ENCODE results near the gene GNAT1.
A peak's percentile ranks its signal among the peaks of the same experiment; 100 is the strongest.

The GNAT1 gene

DNA sequence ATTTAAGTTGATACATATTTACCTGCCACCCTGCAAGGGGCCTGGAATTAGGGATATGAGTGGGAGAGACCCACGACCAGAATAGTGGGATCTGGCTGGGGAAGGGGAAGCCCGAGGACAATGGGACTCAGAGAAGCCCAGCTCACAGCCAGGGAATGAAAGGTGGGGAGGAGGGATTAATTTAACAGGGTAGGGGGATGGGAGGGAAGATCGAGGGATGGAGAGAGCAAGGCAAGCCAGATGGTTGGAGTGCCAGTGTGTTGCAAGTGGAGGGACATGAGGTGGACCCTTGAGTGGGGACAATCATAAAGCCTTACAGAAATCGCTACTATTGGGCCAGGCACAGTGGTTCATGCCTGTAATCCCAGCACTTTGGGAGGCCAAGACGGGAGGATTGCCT lies 40.2 kb downstream of the GNAT1 start:
- 100% methylated on average over 5 of the region's 5 CpGs for WGBS (ENCODE audit: insufficient coverage)
- peaks cover 2 to 61% (median 40%) of the 10 kb centered on the region in 4 experiments for H3K4me1 ChIP-seq (ENCODE audit: control extremely low read depth in 1 of 4, control insufficient read depth in 4 of 4, insufficient read depth in 4 of 4, low read length in 3 of 4)
- H3K27ac ChIP-seq (ENCODE audit: insufficient read depth in 1 of 2, low read depth in 1 of 2, low read length in 2 of 2, poor library complexity in 1 of 2, severe bottlenecking in 2 of 2) = no peak overlapping the region
- POLR2A ChIA-PET = no interaction called here
- no peaks in the 10 kb centered on the region for H3K36me3 ChIP-seq (ENCODE audit: control insufficient read depth in 4 of 4, insufficient read depth in 4 of 4, low read length in 3 of 4)
- no peak overlapping the region for H3K4me3 ChIP-seq (ENCODE audit: control insufficient read depth in 1 of 7, extremely low read depth in 1 of 7, insufficient read depth in 4 of 7, low read depth in 2 of 7, low read length in 6 of 7)
- H3K9me3 ChIP-seq (ENCODE audit: control extremely low read depth in 1 of 5, control insufficient read depth in 4 of 5, insufficient read depth in 2 of 5, low read depth in 1 of 5, low read length in 4 of 5) = no peaks in the 10 kb centered on the region
- H3K27me3 ChIP-seq (replicated peaks in 2 of 5; ENCODE audit: control insufficient read depth in 4 of 5, insufficient read depth in 5 of 5, low read length in 4 of 5) = no peaks in the 10 kb centered on the region
- CTCF ChIA-PET = interaction anchor here (2.0 to 72.5 kb wide), 4 partner anchors 0 to 92 kb away, joined by 5 to 1875 read pairs (median 1056); partner anchors contain the start of genes GNAI2, GNAT1, LSMEM2 and SEMA3B
- no peak for DNase-seq

DNA sequence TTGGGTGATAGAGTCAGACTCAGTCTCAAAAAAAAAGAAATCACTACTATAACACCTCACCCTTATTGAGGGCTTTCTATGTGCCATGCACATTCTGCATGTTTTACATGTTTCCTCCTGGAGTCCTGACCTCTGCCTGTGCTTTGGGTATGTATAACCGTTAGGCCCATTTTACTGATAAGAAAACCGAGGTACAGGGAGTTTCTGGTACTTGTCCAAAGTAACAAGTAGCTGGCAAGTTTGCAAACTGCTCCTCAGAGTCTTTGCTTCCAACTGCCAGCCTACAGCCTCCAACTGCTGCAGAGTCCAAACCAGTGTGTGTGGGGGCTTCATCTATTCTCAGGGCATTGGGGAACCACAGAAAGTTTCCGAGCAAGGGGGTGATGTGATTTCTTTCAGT lies 40.9 kb downstream of the GNAT1 start:
- H3K4me1 ChIP-seq (ENCODE audit: control extremely low read depth in 1 of 4, control insufficient read depth in 4 of 4, insufficient read depth in 4 of 4, low read length in 3 of 4) = peaks cover 2 to 61% (median 41%) of the 10 kb centered on the region in 4 experiments
- CTCF ChIA-PET = interaction anchor here (13.3 to 72.5 kb wide), 3 partner anchors 1 to 41 kb away, joined by 238 to 1875 read pairs (median 1875); partner anchors contain the start of genes GNAI2, GNAT1, LSMEM2 and SEMA3B
- WGBS (ENCODE audit: insufficient coverage) = 96% methylated on average over 3 of the region's 3 CpGs

DNA sequence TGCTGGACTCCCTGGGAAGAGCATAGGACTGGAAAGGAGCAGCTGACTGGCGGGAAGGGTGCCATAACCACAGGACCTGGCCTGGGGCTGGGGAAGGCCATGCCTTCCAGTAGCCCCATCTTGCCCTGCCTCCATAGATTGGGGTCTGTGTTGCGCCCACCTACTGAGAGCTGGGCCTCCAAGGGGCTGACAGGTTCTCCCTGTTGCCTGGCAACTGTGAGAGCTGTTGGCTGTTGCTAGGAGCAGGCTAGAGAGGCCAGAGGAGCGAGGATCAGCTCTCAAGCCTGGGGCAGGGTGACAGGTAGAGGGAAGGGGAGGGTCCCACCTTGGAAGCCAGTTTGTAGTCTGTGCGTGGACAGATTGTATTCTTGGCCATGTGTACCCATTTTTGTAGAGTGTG lies 41.8 kb downstream of the GNAT1 start:
- ChIA-PET CTCF (interaction anchor here (13.3 to 72.5 kb wide), 3 partner anchors 1 to 42 kb away, joined by 238 to 1875 read pairs (median 1875); partner anchors contain the start of genes GNAI2, GNAT1, LSMEM2 and SEMA3B), POLR2A (interaction anchor here (2.5 kb wide), 1 partner anchor 14 kb away, joined by 9 read pairs; no protein-coding TSS in a partner anchor)
- Histone ChIP-seq H3K27ac (ENCODE audit: insufficient read depth in 1 of 2, low read depth in 1 of 2, low read length in 2 of 2, poor library complexity in 1 of 2, severe bottlenecking in 2 of 2) (no peak overlapping the region), H3K9me3 (ENCODE audit: control extremely low read depth in 1 of 5, control insufficient read depth in 4 of 5, insufficient read depth in 2 of 5, low read depth in 1 of 5, low read length in 4 of 5) (no peaks in the 10 kb centered on the region), H3K4me1 (ENCODE audit: control extremely low read depth in 1 of 4, control insufficient read depth in 4 of 4, insufficient read depth in 4 of 4, low read length in 3 of 4) (peaks cover 2 to 61% (median 40%) of the 10 kb centered on the region in 4 experiments), H3K4me3 (ENCODE audit: control insufficient read depth in 1 of 7, extremely low read depth in 1 of 7, insufficient read depth in 4 of 7, low read depth in 2 of 7, low read length in 6 of 7) (no peak overlapping the region), H3K36me3 (ENCODE audit: control insufficient read depth in 4 of 4, insufficient read depth in 4 of 4, low read length in 3 of 4) (peaks cover 0 to 2% (median 0%) of the 10 kb centered on the region in 4 experiments), H3K27me3 (replicated peaks in 2 of 5; ENCODE audit: control insufficient read depth in 4 of 5, insufficient read depth in 5 of 5, low read length in 4 of 5) (no peaks in the 10 kb centered on the region)
- WGBS (ENCODE audit: insufficient coverage) = 90% methylated on average over 2 of the region's 4 CpGs
- no peak for DNase-seq

More for the DNA sequence above, 40.9 kb downstream of the GNAT1 start:
- POLR2A ChIA-PET = no interaction called here
- no peak for DNase-seq
- no peaks in the 10 kb centered on the region for H3K27me3 ChIP-seq (replicated peaks in 2 of 5; ENCODE audit: control insufficient read depth in 4 of 5, insufficient read depth in 5 of 5, low read length in 4 of 5)
- H3K9me3 ChIP-seq (ENCODE audit: control extremely low read depth in 1 of 5, control insufficient read depth in 4 of 5, insufficient read depth in 2 of 5, low read depth in 1 of 5, low read length in 4 of 5) = no peaks in the 10 kb centered on the region
- H3K36me3 ChIP-seq (ENCODE audit: control insufficient read depth in 4 of 4, insufficient read depth in 4 of 4, low read length in 3 of 4) = no peaks in the 10 kb centered on the region
- no peak overlapping the region for H3K4me3 ChIP-seq (ENCODE audit: control insufficient read depth in 1 of 7, extremely low read depth in 1 of 7, insufficient read depth in 4 of 7, low read depth in 2 of 7, low read length in 6 of 7)
- no peak overlapping the region for H3K27ac ChIP-seq (ENCODE audit: insufficient read depth in 1 of 2, low read depth in 1 of 2, low read length in 2 of 2, poor library complexity in 1 of 2, severe bottlenecking in 2 of 2)

DNA sequence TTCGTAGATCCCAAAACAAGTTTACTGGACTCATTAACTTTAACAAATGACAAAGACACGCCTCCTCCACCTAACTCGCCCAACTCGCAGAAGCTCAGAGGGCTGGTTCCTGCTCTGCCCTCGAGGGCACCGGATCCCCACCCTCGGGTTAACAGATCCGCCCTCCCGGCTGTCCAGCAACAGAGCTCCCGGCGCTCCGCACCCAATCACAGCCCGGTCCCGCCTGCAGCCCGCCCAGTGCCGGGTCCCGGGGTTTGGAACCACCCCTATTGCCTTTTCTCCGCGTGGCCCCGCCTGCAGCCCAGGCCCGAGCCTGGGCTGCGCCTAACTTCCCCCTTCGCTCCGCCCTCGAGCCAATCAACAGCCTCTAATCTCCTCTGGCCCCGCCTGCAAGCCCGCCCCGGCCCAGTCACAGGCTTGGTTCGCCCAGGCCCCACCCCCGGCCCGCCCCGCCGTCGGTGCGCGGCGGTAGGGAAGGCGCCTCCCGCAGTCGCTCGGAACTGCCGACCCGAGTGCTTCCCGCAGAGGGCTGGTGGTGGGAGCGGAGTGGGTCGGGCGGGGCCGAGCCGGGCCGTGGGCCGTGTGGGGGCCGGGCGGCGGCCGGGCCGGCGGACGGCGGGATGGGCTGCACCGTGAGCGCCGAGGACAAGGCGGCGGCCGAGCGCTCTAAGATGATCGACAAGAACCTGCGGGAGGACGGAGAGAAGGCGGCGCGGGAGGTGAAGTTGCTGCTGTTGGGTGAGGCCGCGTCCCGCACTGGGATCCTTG lies 44.5 kb downstream of the GNAT1 start, which contains the start of gene GNAI2:
Gene GNAI2, plus strand, starts transcription at position 489 of the 768 bp plus-strand sequence. Its CDS starts 132 bp downstream, at position 621.
- WGBS (ENCODE audit: insufficient coverage) = under 1% methylated on average over 65 of the region's 75 CpGs
- H3K4me1 ChIP-seq (ENCODE audit: control extremely low read depth in 1 of 4, control insufficient read depth in 4 of 4, insufficient read depth in 4 of 4, low read length in 3 of 4) = peaks cover 11 to 61% (median 52%) of the 10 kb centered on the region in 4 experiments
- peak within 1 kb of the TSS; percentile 80 to 93 for H3K27ac ChIP-seq (ENCODE audit: insufficient read depth in 1 of 2, low read depth in 1 of 2, low read length in 2 of 2, poor library complexity in 1 of 2, severe bottlenecking in 2 of 2)
- ChIA-PET CTCF (interaction anchor here (0.5 to 72.5 kb wide), 4 partner anchors 4 to 278 kb away, joined by 3 to 1875 read pairs (median 1056); partner anchors contain the start of genes GNAI2, GNAT1, LSMEM2 and SEMA3B), POLR2A (interaction anchor here (0.6 to 2.5 kb wide), 7 partner anchors 9 to 123 kb away, joined by 3 to 9 read pairs (median 4); partner anchors contain the start of gene TMEM115)
- H3K4me3 ChIP-seq (ENCODE audit: control insufficient read depth in 1 of 7, extremely low read depth in 1 of 7, insufficient read depth in 4 of 7, low read depth in 2 of 7, low read length in 6 of 7) = peak within 1 kb of the TSS; percentile 81 to 99 (median 97)
- peak; percentile 97 to 99 (median 99) for DNase-seq
- peaks cover 0 to 26% (median 10%) of the 10 kb centered on the region in 4 experiments for H3K36me3 ChIP-seq (ENCODE audit: control insufficient read depth in 4 of 4, insufficient read depth in 4 of 4, low read length in 3 of 4)
- no peaks in the 10 kb centered on the region for H3K9me3 ChIP-seq (ENCODE audit: control extremely low read depth in 1 of 5, control insufficient read depth in 4 of 5, insufficient read depth in 2 of 5, low read depth in 1 of 5, low read length in 4 of 5)
- no peaks in the 10 kb centered on the region for H3K27me3 ChIP-seq (replicated peaks in 2 of 5; ENCODE audit: control insufficient read depth in 4 of 5, insufficient read depth in 5 of 5, low read length in 4 of 5)

DNA sequence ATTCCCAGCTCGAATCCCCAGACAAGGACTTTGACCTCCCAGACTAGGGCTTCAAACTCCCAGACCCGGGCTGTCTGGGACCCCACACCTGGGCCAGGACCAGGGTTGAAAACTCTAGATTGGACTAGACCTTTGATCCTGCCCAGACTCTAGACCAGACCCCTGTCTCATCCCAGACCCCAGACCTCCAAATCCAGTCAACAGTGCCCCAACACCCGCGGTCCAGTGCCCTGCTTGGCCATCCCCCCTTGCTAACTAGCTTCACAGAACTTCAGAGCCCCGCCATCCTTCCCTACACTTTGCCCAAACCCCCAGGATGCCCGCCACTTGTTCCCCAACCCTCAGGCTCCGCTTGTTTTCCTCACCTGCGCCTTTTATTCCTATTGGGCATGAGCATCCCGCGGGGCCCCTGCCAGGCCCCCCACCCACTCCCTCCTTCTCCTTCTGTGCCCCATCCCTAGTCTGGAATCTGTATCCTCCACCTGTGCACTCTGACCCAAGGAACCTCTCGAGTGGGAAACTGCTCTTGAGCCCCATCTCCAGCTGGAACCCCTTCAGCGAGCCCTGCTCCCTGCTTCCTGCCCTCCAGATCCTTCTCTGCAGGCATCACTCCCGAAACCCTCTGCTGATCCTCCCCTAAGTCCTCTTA lies 45.2 kb downstream of the GNAT1 start:
- no peaks in the 10 kb centered on the region for H3K9me3 ChIP-seq (ENCODE audit: control extremely low read depth in 1 of 5, control insufficient read depth in 4 of 5, insufficient read depth in 2 of 5, low read depth in 1 of 5, low read length in 4 of 5)
- H3K27me3 ChIP-seq (replicated peaks in 2 of 5; ENCODE audit: control insufficient read depth in 4 of 5, insufficient read depth in 5 of 5, low read length in 4 of 5) = no peaks in the 10 kb centered on the region
- H3K4me3 ChIP-seq (ENCODE audit: control insufficient read depth in 1 of 7, extremely low read depth in 1 of 7, insufficient read depth in 4 of 7, low read depth in 2 of 7, low read length in 6 of 7) = peak overlapping the region; percentile 81 to 99 (median 97)
- CTCF ChIA-PET = interaction anchor here (0.5 to 72.5 kb wide), 4 partner anchors 5 to 125 kb away, joined by 3 to 1875 read pairs (median 1056); partner anchors contain the start of genes GNAI2, GNAT1, LSMEM2 and SEMA3B
- H3K27ac ChIP-seq (ENCODE audit: insufficient read depth in 1 of 2, low read depth in 1 of 2, low read length in 2 of 2, poor library complexity in 1 of 2, severe bottlenecking in 2 of 2) = peak overlapping the region; percentile 80 to 93
- WGBS (ENCODE audit: insufficient coverage) = 0% methylated on average over 12 of the region's 13 CpGs
- H3K4me1 ChIP-seq (ENCODE audit: control extremely low read depth in 1 of 4, control insufficient read depth in 4 of 4, insufficient read depth in 4 of 4, low read length in 3 of 4) = peaks cover 11 to 64% (median 59%) of the 10 kb centered on the region in 4 experiments
- H3K36me3 ChIP-seq (ENCODE audit: control insufficient read depth in 4 of 4, insufficient read depth in 4 of 4, low read length in 3 of 4) = peaks cover 0 to 32% (median 10%) of the 10 kb centered on the region in 4 experiments
- POLR2A ChIA-PET = interaction anchor here (1.9 kb wide), 1 partner anchor 10 kb away, joined by 8 read pairs; no protein-coding TSS in a partner anchor
- DNase-seq = no peak

DNA sequence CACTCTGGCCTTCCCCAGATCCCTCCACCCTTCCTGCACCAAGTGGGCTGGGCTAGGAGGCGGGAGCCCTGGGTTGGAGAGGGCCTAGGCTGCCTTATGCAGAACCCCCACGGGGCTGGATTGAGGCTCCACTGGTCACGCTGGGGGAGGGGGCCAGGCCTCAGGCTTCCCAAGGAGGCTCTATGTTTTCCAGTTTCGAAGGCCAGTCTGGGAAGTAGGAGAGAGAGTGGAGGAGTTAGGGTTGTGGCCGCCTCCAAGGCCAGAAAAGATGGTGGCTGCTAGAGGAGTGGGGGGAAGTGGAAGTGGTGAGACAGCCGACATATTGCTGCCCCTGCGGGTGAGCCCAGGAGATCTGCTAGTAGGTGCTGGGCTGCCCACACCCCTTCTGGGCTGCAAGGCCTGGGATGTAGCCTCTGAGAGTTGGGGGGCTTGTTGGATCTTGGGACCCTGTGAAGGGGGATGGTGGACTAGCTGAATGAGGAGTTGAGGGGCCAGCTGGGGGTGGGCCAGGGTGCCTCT lies 45.8 kb downstream of the GNAT1 start:
- H3K9me3 ChIP-seq (ENCODE audit: control extremely low read depth in 1 of 5, control insufficient read depth in 4 of 5, insufficient read depth in 2 of 5, low read depth in 1 of 5, low read length in 4 of 5) = no peaks in the 10 kb centered on the region
- DNase-seq = peak in 2 of 3 donors; percentile 48 to 59
- peaks cover 11 to 70% (median 65%) of the 10 kb centered on the region in 4 experiments for H3K4me1 ChIP-seq (ENCODE audit: control extremely low read depth in 1 of 4, control insufficient read depth in 4 of 4, insufficient read depth in 4 of 4, low read length in 3 of 4)

More for the DNA sequence above, 45.8 kb downstream of the GNAT1 start:
- Histone ChIP-seq H3K27ac (ENCODE audit: insufficient read depth in 1 of 2, low read depth in 1 of 2, low read length in 2 of 2, poor library complexity in 1 of 2, severe bottlenecking in 2 of 2) (peak overlapping the region; percentile 80 to 93), H3K4me3 (ENCODE audit: control insufficient read depth in 1 of 7, extremely low read depth in 1 of 7, insufficient read depth in 4 of 7, low read depth in 2 of 7, low read length in 6 of 7) (peak overlapping the region; percentile 81 to 99 (median 97)), H3K36me3 (ENCODE audit: control insufficient read depth in 4 of 4, insufficient read depth in 4 of 4, low read length in 3 of 4) (peaks cover 0 to 35% (median 10%) of the 10 kb centered on the region in 4 experiments), H3K27me3 (replicated peaks in 2 of 5; ENCODE audit: control insufficient read depth in 4 of 5, insufficient read depth in 5 of 5, low read length in 4 of 5) (no peaks in the 10 kb centered on the region)
- ChIA-PET POLR2A (interaction anchor here (0.6 to 1.9 kb wide), 3 partner anchors 9 to 1125 kb away, joined by 3 to 8 read pairs (median 3); no protein-coding TSS in a partner anchor), CTCF (interaction anchor here (0.5 to 72.5 kb wide), 3 partner anchors 5 to 126 kb away, joined by 3 to 1875 read pairs (median 1875); partner anchors contain the start of genes GNAI2, LSMEM2, SEMA3B and SLC38A3)
- WGBS (ENCODE audit: insufficient coverage) = 0% methylated on average over 3 of the region's 7 CpGs

All from common myeloid progenitor, CD34-positive (primary cell).